ENCODE measurements around the gene SLC16A7.

GRCh38 chr12:59717436-59717835 is 121.6 kb downstream of the SLC16A7 start:
- no peak for TF ChIP-seq POLR2A (IDR thresholded peaks at IDR 0.05)
- no peak for TF ChIP-seq POLR2AphosphoS5 (IDR thresholded peaks at IDR 0.05)
- TF ChIP-seq EP300 (IDR thresholded peaks at IDR 0.05), result no peak

All from upper lobe of left lung (tissue), 4 donors.